Kidney capillary endothelial cell (primary cell): ENCODE results near the gene LMBRD1.
"Not testable (repeated sequence)": the region's sequence is repeated elsewhere in the genome, so short reads cannot be mapped to it uniquely, and the experiment has no call there.

Experiments
- DNase-seq: peaks from one replicate; pipeline ENCODE4 v3.0.0-alpha.2; 2018; ENCODE audit warnings: low spot score

LMBRD1 gene

DNA sequence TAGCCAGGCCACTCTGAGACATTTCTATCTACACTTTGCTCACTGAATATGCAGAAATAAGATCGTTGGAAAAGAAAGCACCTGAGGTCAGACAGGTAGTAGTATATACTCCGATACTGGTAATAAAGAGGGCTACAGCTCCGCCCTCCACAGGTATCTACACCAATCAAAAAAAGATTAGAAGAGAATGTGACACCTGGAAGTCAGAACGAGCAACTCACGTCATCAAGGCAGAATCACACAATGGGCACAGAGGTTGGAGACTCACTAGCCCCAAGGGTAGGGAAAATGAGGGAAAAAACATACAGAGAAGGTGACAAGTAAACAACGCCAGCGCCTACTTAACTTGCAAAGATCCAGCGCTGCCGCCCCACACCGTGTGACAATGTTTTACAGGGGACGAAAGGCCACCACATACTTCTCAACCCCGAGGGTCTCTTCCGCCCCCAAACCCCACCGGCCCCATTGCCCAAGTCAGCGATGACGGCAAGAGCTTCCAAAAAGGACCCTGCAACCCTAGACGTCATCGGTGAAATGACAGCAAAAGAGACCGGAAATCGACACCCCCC, 653 bp downstream of the LMBRD1 start:
- peak; percentile 15 for DNase-seq

DNA sequence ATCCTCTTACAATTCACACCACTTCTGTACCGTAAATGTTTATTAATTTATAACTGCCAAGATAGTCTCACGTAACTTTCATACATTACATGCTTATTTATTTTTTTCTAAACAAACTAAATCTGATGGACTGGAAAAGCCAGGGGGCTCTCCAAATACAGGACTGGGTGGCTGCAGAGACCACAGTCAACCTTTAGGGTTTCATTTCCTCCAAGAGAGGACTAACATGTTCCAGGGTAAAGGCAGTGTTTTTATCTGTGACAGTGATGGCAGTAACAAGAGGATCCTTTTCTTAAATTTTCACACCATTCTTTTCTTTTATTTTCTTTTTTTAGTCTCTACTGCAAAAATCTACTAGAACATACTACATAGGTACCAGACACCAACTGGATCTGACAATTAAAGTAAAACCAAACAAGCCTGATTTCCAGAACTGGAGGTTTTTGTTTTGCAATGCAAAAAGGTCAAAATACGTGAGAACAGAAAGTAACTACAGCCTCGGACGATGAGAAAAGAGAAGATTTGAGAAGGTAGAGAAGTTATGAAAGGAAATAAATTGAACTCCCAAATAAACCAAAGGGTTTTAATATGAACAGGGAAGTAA, 1.2 kb downstream of the LMBRD1 start:
- no peak for DNase-seq

GRCh38 chr6:69792292-69792691, 4.5 kb downstream of the LMBRD1 start:
- no peak for DNase-seq

- DNase-seq: no peak
These were observed 5.7 kb downstream of the LMBRD1 start for GRCh38 chr6:69791065-69791471.

DNA sequence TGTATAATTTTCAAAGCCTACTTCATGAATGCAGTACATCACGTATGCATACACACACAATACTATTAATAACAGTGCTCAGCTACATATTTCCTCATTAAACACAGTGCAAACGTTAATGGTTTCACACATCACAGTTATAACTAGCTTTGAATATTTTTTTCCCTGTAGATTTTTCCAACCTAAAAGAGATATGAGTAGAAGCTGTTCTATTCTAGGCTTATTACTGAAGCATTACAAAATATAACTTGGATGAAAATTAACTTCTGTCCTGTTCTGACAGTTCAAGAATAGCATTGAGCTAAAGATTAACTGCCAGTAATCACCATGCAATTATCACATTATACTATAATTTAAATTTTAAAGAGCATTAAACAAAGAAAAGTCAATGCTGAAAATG, 6.2 kb downstream of the LMBRD1 start:
- DNase-seq: no peak

- DNase-seq: no peak
These were observed 7.2 kb downstream of the LMBRD1 start for GRCh38 chr6:69789578-69789977.

DNA sequence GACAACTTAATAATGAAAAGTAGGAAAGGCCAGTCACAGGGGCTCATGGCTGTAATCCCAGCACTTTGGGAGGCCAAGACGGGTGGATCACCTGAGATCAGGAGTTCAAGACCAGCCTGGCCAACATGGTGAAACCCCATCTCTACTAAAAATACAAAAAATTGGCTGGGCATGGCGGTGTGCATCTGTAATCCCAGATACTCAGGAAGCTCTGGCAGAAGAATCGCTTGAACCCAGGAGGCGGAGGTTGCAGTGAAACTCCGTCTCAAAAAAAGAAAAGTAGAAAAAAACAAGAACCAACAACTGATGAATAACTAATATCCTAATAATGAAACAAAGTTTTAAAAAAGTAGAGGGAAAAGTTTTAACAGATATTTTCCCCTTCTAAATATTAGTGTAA, 9.4 kb downstream of the LMBRD1 start:
- DNase-seq: not testable (repeated sequence)

DNA sequence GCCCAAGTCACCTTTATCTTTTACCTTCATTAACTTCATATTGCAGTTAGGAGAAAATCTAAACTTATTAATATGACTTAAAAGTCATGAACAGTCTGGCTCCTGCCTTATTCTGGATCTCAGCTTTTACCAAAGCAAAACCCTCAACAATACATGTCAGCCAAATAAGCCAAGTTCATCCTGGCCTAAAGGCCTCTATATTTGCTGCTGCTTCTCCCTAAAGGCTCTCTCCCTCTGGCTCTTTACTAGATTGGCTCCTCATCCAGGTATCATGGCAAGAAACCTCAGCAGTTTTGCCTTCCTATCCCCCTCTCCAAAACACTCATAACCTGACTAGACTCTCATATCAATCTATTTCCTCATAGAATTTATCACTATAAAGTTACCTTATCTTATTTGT, 11.1 kb downstream of the LMBRD1 start:
- DNase-seq: no peak

DNA sequence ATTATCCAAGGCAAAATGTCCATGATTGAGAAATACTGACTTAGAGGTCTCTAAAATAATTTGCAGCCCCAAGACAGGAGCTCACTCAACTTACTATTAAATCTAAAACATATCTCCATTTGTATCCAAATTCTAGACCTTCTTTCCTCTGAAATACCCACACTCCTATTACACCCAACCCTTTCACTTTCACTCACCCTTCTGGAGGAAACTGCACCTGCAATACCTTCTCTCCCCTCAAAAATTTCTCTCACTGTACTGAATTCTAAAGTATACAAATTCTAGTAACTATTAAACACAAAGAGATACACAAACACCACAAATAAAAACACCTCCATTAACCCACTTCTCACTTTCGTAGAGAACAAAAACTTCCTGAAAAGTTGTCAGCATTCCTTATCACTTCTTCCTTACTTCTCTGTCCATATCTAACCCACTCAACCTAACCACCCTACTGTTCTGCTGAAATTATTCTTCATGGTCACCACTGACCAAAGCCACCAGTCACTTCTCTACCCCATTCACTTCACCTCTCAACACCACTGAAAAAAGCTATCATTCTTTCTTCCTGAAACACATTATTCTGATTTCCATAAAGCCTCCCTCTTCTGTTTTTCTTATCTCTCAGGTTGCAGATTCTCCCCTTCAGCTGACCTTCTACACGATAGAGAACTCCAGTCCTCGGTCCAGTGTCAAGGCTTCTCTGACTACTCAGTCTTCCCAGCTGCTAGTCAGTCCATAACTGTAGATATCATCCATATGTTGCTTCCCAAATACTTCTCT, 12.0 kb downstream of the LMBRD1 start:
- DNase-seq: no peak

- DNase-seq: no peak
These were observed 13.7 kb downstream of the LMBRD1 start for GRCh38 chr6:69783108-69783507.

DNA sequence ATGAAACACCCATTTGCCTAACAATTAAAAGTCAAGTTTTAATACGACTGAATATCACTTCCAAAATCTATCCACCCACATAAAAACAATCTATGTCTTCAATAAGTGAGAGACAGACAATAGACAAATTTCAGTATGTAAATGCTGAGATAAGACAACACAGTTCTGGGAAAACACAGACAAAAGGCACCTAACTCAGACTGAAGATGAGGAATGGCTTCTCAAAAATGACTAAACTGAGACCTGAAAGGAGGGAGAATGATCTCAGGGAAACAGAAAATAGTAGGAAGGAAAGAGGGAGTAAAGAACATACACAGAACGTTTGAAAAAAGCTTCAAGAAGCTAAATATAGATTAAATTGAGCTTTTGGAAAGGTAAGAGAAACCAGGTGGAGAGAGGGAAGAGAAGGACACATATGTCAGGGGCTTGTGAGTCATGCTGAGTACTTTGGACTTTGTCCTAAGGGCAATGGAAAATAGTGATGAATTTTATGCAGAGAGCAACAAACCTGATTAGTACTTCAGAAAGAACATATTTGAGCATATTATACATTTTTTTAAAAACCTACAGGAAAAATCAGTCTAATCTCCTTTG, 16.1 kb downstream of the LMBRD1 start:
- DNase-seq: no peak

DNA sequence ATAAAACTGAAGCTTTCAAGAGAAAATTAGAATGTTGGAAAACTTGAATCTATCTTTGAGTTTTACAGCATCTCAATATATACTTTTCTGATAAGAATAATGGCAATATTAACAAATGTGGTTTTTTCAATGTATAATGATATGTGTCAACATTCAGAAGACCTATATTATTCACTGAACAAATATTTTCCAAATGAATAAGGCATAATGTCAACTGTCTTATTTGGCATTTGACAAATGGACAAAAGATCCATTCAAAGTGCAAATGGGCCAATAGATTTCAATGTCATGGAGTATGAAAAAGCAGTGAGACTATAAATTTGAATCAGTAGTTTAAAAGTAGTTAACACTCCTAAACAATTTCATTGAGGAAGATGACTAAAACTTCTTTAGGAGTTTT, 20.9 kb downstream of the LMBRD1 start:
- DNase-seq: no peak

DNA sequence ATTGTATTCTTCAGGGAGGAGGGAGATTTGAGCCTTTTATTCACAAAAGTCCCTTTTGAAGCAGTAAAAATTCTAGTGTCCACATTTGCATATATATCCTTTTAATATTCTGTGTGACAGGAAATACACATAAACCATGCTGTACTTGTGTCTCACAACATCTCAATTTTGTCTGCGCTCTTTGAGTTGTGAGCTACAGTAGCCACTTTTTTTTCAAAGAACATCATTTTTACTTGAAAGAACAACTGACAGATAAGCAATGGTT, 21.3 kb downstream of the LMBRD1 start:
- DNase-seq: no peak

DNA sequence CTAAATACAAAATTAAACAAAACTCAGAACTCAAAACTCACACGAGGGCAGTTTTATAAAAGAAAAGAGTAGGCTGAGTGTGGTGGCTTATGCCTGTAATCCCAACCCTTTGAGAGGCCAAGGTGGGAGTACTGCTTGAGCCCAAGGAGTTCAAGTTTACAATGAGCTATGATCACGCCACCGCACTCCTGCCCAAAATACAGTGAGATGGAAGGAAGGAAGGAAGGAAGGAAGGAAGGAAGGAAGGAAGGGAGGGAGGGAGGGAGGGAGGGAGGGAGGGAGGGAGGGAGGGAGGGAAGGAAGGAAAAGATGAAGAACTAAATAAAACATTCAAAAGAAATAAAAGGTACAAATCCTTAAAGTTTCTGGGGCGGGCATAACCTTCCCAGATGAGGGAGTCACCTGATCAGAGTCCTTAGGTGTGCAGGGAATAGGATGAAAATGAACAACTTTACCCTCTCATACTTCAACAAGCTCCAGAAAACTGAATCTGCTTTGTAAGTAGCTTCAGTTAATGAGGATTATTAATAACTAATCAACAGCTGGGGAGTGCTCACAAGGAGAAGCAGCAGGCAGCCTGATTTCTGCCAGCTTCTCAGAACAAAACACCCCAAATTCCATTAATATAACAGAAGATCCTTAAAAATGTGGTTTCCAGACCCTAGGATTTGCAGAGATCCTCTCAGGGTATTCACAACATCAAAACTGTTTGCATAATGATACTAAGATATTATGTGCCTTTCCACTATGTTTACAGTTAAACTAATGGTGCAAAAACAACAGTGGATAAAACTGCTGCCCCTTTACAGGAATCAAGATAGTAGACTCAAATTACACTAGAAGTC, 21.8 kb downstream of the LMBRD1 start:
- no peak for DNase-seq

DNA sequence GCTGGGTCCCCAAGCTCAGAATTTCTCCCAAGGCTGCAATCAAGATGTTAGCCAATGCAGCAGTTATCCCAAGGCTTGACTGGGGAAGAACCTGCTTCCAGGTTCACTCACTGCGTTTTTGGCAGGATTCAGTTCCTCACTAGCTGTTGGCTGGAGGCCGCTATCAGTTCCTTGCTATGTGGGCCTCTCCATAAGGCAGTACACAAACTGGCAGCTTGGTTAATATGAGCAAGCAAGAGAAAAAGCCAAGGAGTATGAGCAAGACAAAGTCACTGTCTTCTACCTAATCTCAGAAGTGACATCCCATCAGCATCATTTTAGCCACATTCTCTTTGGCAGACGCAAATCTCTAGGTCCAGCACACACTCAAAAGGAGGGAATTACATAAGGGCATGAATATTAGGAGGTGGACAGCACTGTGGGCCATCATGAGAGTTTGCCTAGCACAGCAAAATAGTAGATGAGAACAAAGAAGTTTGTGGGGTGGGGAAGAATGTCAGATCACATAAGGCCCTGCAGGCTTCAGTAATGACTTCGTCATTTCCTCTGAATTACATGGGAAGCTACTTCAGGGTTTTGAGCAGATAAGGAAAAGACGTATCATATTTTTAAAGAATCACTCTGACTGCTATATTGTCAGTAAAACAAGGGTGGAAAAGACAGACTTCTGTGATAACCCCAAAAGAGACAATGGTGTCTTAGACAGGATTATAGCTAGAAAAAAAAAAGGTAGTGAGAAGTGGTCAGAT, 25.5 kb downstream of the LMBRD1 start:
- no peak for DNase-seq

- DNase-seq: no peak
These were observed 28.1 kb downstream of the LMBRD1 start for GRCh38 chr6:69768664-69769063.

DNA sequence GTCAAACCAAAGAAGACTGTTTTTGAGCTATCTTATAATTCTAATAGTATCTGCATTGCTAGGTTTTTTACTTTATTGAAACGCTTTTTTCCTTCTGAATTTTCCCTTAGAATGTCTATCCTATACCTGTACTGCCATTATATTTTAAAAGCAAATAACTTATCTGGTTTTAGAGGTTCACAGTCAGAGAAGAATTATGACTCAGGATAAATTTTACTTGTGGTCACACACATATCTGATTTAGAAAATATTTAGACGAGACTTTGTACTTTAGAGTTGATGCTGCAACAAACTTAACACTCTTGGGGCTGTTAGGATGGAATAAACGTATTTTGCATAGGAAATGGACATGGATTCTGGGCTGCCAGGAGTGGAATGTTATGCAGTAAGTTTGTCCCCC, 33.0 kb downstream of the LMBRD1 start:
- no peak for DNase-seq

- no peak for DNase-seq
These were observed 35.0 kb downstream of the LMBRD1 start for GRCh38 chr6:69761853-69762252.

- peak; percentile 39 for DNase-seq
These were observed 38.6 kb downstream of the LMBRD1 start for GRCh38 chr6:69758214-69758613.

DNA sequence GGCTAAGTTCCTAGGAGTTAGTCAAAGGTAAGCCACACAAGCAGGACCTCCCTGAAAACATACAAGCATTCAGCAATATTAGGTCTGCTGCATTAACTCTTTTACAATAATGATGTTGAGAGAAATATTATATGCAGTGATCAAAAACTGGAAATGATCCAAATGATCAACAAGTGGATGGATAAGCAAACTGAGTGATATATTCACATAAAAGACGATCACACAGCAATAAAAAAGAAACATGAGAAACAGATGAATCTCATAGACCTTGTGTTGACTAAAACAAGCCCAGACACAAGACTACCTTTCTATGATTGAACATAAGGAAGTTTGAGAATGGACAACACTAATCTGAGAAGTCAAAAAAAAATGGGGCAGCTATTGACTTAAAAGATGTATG, 39.9 kb downstream of the LMBRD1 start:
- no peak for DNase-seq

DNA sequence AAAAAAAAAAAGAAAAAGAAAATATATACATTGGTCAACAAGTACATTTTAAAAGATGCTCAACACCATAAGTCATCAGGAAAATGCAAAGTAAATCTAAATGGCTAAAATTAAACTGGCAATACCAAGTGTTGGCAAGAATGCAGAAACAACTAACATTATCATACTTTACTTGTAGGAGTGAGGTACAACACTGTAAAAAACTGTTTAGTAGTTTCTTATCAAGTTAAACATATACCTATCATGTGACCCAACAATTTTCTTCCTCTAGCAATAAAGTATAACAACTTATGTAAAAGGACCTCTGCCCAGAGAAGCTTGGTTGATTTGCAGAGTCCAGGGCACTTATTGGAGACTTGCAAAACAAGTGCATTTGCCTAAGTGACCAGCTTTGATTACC, 40.4 kb downstream of the LMBRD1 start:
- DNase-seq: no peak

DNA sequence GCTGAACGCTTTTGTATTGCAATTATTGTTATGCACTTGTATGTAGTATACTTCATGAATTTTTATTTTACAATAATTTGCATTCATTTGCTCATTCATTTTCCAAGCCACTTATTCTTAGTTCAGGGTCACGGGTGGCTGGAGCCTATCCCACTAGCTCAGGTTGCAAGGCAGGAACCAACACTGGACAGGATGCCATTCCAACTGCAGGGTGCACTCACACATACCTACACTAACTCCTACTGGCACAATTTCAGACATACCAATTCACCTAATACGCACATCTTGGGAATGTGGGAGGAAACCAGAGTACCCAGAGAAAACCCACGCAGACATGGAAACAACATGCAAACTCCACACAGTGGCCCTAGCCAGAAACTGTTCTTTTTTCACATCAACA, 61.8 kb downstream of the LMBRD1 start:
- DNase-seq: no peak
